Stimulated activated CD4-positive, alpha-beta T cell treated with anti-CD3 and anti-CD28 coated beads, Interleukin-1b, Interleukin-23, amount 100 ng/mL, for 1 hour (primary cell): Measurements from ENCODE around the gene PIGA.
"Not testable (repeated sequence)": the region's sequence is repeated elsewhere in the genome, so short reads cannot be mapped to it uniquely, and the experiment has no call there.

Experiments used
- DNase-seq, 2 donors: peaks; one replicate each; pipeline ENCODE4 v3.0.0-alpha.2; 2020; ENCODE audit warnings: low read depth in 2 of 2

PIGA gene

DNA sequence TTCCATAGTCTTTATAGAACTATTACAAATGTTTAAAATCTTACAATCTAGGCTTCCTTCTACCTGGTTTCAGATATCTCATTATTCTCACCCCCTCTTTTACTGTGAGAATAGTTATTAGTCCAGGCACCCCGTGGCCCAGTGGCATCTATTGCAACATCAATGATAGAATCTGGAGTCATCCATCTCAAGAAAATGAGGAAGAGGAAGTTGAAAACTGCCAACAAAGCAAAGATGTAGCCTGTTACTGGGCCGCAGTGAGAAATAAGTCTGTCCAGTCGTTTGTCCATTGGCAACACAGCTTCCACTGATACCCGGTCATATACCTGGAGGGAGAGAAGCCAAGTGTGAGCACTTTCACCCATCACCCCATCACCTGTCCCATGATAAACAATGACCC, 13.9 kb downstream of the PIGA start:
- DNase-seq: no peak

DNA sequence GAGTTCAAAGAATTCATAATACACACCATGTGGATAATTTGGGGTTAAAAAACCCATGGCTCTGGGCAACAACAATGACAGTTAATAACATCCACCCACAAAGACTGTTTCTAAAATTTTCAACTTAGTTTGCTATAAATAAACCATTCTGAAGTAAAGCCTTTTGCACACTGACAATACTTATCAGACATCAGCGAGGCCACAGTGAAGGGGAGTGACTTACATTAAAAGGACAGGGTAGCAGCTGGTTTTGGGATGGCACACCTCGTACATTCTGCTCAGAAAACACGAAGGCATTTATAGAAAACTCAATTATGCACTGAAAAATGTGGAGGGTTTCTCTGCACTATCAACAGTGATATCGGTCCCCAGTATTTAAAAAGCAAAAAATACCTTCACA, 15.0 kb downstream of the PIGA start:
- DNase-seq: no peak

DNA sequence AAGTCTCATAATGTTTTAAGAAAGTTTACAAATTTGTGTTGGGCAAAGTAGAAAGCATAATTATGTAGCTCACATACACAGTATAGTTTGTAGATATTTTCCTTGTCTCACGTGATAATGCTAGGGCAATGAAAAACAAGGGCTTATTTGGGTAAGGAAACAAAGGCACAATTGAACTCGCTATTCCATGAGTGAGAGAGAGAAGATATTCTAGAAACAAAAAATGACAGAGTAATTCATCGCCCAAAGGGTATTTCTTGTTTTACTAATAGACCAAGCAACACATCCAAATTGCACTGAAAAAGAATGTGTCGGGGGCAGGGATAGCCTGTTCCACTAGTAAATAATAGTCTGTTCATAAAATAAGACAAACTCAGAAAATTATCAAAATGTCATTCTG, 16.2 kb downstream of the PIGA start:
- no peak for DNase-seq

DNA sequence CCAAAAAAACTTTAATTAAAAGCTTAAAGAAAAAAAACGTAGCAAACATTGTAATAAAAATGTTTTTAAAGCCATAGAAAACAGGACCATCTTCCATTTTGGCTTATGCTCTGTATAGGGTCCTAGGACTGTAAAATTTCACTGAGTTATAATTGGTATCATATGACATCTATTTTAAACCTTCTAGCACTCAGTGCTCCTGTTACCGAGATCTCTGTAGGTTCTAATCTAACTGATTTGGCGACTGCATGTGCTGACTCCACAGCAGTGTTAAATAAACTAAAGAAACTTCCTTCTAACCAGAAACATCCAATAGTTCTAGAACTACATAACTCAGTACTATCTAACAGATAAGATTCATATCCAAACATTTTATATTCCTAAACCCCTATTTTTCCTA, 19.8 kb downstream of the PIGA start, which contains the start of gene ASB11:
ASB11 (minus strand) TSS at position 132 of the 400 bp plus-strand sequence; CDS start at position 97, 35 bp downstream.
- no peak for DNase-seq

DNA sequence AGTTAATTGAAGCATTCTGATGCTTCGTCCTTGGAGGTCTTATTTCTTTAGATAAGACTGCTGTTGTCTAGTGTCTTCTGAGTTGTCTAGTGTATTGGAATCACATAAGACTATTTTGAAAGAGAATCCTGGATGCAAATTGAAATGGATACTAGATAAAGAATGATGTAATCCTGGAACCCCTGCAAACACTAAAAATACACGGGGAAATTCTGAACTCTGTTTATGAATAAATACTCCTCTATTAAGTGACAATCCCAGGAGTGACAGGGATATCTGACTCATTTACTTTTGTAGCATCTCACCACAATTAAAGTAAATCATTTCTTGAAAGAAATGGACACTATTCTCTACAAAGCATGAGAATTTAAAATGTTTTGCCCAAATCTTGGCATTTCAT, 20.9 kb downstream of the PIGA start:
- DNase-seq: no peak

DNA sequence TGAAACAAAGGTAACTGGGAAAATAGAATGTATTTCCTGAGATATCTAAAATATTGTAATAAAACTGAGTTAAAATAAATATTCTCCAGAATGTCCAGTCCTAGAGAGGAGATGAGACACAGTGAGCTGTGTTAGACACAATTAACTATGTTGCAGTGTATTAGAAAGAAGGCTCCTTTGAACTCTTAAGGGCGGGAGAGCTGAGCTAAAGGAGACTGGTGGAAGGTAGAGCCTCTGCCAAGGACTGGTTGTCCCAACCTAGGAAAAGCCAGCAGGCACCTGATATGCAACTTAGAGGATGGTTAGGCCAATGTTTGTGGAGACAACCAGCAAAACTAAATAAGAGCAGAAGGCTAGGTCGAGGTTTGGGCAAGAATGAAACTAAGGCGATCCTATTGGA, 24.2 kb downstream of the PIGA start:
- no peak for DNase-seq

DNA sequence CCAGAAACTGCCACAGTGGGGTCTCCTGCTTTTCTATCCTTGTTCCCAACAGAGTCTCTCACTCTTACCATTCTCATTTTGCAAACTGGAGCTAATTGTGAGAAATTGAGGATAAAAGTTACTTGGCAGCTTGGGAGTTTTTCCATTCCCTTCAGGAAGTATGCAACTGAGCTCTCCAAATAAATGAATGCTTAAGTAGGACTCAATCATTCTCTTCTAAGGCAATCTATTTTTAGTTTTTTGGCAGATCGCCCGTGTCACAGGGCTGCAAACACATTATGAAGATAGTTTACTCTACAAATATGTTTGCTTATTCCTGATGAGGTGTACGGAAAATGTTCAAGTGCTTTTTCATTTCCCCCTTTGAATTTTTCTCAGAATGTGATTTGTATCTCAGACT, 25.2 kb downstream of the PIGA start:
- no peak for DNase-seq

DNA sequence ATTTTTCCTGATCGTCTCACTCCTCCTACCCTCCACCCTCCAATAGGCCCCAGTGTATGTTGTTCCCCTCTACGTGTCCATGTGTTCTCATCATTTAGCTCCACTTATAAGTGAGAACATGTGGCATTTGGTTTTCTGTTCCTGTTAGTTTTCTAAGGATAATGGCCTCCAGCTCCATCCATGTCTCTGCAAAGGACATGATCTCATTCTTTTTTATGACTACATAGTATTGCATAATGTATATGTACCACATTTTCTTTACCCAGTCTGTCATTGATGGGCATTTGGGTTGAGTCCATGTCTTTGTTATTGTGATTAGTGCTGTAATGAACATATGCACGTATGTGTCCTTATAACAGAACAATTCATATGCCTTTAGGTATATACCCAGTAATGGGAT, 29.4 kb downstream of the PIGA start:
- DNase-seq: not testable (repeated sequence)

DNA sequence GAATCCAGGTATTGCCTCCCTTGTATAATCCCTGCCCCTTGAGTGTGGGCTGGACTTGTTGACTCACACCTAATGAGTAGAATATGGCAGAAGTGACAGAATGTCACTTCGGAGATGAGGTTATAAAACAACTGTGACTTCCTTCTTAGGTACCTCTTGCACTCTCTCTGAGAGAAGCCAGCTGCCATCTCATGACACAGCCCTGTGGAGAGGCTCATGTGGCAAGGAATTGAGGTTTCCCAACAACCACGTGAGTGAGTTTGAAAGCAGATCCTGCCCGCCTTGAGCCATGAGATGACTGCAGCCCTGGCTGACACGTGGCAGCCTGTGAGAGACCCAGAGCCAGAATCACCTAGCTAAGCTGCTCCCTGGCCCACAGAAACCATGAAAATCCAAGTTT, 33.4 kb downstream of the PIGA start:
- DNase-seq: no peak

DNA sequence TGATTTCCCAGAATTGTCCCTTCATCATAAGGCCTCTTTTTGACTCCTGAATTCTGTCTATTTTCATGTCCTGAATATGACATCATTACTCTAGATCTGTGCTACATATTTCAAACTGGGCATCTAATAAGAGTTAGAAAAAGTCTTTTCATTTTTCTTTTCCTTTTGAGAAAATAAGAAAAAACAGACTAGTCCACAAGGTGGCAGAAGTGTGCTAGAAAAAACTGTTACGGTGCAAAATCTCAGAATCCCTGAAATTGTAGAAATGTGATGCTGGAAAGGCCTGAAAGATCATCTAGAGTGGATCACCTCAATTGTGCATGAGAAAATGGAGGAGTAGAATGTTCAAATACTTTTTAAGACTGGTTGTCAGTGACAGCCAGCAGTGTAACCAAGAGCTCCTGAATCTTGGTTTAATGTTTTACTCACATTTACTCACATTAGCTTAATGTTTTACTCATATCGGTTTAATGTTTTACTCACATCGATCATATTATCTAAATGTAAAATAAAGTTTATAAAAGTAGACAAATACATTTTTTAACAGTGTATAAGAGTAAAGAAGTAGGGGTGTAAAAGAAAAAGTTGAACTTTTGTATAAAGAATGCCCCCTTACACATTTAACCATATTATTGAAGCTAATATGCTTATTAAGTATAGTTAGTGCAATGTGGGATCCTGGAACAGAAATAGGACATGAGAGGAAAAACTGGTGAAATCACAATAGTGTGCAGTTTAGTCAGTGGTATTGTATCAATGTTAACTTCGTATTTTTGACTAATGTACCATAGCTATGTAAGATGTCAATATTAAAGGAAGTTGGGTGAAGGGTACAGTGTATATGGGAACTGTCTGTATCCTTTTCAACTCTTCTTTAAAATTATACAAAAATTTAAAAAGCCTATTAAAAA, 35.1 kb downstream of the PIGA start:
- no peak for DNase-seq

DNA sequence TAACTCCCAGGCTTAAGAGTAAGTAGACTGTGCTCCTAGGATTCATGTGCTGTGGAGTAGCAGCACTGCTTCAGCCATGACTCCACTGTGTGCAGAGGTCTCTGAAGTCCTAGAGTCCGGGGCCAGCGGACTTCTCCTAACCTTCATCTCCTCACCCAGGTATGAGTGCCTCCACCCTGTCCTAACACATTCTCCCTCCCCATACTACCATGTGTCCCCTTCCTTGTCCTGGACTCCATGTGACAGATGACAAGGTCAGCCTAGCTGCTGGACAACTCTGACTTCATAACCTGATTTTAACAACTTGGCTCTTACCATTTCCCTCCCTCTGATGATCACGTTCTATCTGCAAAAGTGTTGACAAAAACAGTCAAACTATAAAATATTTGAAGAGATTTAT, 36.5 kb downstream of the PIGA start:
- no peak for DNase-seq

DNA sequence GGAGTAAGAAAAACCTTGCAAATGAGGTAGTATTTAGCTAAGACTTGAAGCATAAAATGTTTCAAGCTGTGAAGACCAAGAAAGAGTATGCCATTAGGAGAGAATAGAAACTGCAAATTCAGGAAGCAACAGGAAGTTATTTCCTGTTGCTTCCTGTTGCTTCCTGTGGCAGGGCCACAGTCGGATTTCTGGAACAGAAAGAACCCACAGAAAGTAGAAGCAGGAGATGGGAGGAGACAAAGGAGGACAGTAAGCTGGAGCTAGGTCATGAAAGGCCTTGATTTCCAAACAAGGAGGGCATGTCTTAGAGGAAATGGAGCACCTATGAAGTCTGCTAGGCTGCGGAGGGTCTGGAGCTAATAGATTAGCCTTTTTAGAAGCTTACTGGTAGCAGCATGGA, 37.1 kb downstream of the PIGA start:
- DNase-seq: no peak

DNA sequence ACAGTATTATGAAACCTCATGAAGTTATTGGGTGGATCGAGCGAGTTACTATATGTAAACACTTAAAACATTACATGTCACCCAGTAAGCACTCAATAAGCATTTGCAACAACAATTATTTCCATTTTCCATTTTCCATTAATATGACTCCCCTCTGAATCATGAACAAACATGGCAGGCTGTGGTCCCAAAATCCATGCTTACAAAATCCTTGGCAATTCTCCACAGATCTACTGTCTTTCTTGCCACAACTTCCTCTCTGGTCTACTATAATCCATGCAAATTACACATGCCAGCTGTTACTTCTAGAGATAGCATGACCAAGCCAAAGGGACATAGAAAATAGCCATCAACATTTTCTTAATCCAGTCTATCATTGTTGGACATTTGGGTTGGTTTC, 41.9 kb downstream of the PIGA start:
- DNase-seq: no peak

DNA sequence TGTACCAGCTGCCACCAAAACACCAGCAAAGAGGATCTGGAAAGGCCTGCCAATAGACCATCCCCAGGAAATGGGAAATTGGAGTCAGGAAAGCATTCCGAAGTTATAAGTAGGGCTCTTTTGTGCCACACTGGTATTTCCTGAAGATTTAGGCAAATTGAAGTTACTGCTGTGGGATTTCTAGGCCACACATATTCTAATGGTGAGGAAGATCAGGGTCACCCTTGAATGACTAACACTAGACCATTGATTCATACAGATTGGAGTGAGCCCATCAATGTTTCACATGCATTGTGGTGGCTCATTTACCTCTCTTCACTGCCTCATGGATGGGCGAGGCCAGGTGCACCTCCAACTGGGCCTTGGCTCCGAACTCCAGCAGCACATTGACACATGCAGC, 42.5 kb downstream of the PIGA start:
- DNase-seq: no peak

DNA sequence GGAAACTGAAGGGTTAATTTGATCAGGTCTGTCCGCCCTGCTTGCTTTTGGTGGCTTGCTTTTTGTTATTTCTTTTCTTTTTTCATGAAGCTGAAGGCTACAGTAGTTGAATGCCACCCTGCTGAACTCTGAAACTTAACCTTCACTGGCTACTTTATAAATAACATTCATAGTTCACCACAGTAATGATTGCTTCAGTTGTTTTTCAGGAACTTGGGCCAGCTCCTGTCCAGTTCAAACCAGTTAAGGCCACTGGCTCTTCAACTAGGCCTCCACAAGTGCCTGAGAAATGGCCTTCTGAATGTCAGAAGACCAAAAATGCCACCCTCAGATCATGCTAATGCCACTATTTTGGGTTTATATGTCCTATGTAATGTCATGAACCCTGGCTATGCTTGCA, 57.7 kb downstream of the PIGA start:
- no peak for DNase-seq

DNA sequence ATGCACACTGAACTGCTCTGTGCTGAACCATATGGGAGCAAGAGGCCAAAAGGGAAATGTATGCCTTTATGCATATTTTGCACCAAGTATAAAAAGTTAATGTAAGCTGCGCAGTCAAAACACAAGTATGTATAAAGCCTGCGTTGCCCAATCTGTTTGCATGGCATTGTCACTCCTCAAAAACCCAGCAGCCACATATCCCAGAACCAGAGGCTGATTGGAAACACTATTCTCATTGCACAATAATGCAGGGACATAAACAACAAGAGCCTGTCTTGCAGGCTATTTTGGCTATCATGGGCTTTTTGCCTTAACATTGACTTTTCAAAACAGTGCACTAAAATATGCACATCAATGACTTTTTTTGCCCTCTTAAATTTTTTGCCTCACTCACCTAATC, 60.4 kb downstream of the PIGA start:
- no peak for DNase-seq

DNA sequence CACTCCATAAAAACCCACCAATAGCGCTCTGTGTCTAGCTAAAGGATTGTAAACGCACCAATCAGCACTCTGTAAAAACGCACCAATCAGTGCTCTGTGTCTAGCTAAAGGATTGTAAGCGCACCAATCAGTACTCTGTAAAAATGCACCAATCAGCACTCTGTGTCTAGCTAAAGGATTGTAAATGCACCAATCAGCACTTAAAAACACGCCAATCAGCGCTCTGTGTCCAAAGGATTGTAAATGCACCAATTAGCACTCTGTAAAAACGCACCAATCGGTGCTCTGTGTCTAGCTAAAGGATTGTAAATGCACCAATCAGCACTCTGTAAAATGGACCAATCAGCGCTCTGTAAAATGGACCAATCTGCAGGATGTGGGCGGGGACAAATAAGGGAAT, 62.0 kb downstream of the PIGA start:
- not testable (repeated sequence) for DNase-seq

DNA sequence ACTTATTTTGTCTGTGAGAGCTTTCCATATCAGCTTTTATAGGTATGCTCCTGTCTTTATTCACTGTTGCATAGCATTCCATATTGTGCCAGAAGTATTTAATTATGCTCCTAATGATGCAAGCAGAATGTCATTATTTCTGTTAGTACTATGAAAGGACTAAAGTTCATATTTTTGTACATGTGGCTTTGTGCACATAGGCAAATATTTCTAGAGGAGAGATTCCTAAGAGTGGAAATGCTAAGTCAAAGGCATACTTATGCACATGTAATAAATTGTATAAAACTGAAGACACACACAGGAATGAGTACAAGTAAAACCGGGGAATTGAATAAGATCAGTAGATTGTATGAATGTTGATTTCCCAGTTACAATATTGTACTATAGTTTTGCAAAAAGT, 63.6 kb downstream of the PIGA start:
- no peak for DNase-seq

DNA sequence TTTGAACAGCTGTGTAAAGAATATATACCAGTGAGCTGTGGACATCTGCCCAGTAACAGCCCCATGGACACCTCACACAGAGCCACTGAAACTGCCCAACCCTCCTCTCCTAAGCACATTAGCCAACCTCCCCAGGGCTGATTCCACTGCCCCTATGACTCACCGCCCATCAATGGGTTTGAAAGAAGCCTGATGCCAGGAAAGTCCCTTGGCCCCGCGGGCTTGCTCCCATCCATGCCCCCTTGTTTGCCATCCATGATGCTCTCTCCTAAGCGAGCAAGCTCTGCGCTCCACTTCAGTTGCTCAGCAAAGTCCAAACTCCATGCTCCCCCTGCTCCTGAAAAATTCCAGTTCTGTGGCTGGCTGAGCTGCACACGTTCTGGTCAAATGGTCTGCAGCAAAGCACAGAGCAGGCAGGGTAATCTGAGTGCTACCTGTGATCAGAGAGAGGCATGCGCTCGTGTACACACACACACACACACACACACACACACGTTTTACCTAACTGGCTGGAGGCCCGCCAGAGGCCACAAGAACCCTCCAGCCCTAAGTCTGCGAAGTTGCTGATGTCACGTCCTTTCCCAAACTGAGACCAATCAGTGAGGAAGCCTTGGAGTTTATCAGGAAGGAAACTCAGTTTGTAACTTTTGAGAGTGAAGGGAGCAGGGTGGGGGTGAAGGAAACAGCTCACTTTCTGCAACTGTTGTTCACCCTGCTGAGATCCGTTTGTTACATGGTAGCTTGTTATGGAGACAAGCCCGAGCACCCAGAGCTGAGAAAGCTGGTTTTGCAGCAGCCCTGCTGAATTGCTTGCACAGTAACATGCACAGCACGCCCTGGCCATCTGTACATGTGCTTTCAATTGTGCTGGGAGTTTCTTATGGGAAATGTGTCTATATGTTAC, 65.5 kb downstream of the PIGA start, which contains the start of gene ASB9:
ASB9 (minus strand) TSS at position 466 of the 904 bp plus-strand sequence; CDS start at position 257, 209 bp downstream.
- no peak for DNase-seq
